DMS153 treated with DMSO at 0.1 percent for 48 hours (cell line): Measurements from ENCODE around the gene PJA1.

Experiments used
- DNase-seq: peaks from one replicate; lab custom pipeline; 2025; ENCODE audit not compliant: unreplicated experiment; lab: John Stamatoyannopoulos, UW

PJA1 gene

DNA sequence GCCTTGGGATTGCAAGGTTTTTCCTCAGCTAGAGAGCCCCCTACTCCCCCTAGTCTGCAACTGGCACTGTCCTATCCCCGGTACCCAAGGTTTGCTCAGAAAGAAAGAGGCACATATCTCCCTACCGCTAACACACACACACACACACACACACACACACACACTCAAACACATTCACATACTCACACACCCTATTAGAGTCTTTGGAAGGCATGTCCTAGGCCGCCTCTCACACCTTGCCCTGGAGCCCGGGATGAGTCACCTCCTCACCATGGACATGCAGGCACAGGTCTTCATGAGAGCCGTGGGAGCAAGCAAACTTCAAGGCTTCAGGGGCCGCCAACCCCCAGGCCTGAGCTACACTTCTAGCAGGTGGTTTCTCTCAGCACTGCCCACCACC is 49.2 kb downstream of the PJA1 start:
- DNase-seq: no peak

DNA sequence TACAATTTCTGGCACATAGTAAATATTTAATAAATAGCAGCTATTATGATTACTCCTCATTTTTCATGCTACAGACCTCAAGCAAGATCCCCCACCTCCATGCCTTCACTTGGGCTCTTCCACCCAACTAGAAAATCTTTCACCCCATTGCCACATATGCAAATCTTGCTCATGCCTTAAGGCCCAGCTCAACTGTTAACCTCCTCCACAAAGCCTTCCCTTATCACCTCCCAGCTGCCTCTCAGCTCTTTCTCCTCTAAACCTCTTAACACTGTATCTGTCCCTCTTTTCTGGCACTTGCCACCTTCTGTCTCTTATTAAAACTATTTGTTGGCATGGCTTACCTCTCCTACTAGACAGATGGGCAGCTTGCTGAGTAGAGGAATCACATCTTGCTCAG is 51.5 kb downstream of the PJA1 start:
- no peak for DNase-seq
